Calu3 (cell line): Measurements from ENCODE around the gene PHF13. TPM values are rescaled to one million over a fixed set of nuclear protein-coding genes. Genes with fewer than 3 reads are reported as not detected.

Experiments used
- Bru-seq: library from RNA; stranded (reverse); fragments of 400-500 nt; gene quantifications from one replicate; lab custom pipeline; 2021; lab: Mats Ljungman, UMichigan
- BruChase-seq, 2 experiments: library from RNA; stranded (reverse); fragments of 400-500 nt; gene quantifications; one replicate each; lab custom pipeline; 2021; lab: Mats Ljungman, UMichigan
- BruUV-seq: library from RNA; stranded (reverse); fragments of 400-500 nt; replicated peaks from 2 replicates; lab custom pipeline; 2021; lab: Mats Ljungman, UMichigan
- CTCF ChIA-PET: fragments of 300-600 bp; sonication (Branson Sonifier 250); formaldehyde crosslinking; loops from one replicate; lab custom pipeline; 2022; ENCODE audit warnings: antibody characterized with exemption; lab: Charles Lee
- DNase-seq: peaks from one replicate; pipeline ENCODE4 v3.0.0; 2022
- H3K27ac Mint-ChIP-seq: one replicate; pipeline ENCODE4 v1.8.0; 2022; ENCODE audit warnings: mixed read lengths; ENCODE audit not compliant: unreplicated experiment
- H3K27me3 Mint-ChIP-seq: one replicate; pipeline ENCODE4 v1.8.0; 2022; ENCODE audit warnings: mixed read lengths; ENCODE audit not compliant: unreplicated experiment
- H3K36me3 Mint-ChIP-seq: one replicate; pipeline ENCODE4 v1.8.0; 2022; ENCODE audit warnings: mild to moderate bottlenecking, moderate library complexity, mixed read lengths; ENCODE audit not compliant: insufficient read depth, unreplicated experiment
- H3K4me1 Mint-ChIP-seq: one replicate; pipeline ENCODE4 v1.8.0; 2022; ENCODE audit warnings: mild to moderate bottlenecking, low read depth, mixed read lengths; ENCODE audit not compliant: unreplicated experiment
- H3K4me3 Mint-ChIP-seq: one replicate; pipeline ENCODE4 v1.8.0; 2022; ENCODE audit warnings: mild to moderate bottlenecking, low read depth, moderate library complexity, mixed read lengths; ENCODE audit not compliant: unreplicated experiment
- H3K9me3 Mint-ChIP-seq: one replicate; pipeline ENCODE4 v1.8.0; 2022; ENCODE audit warnings: low read depth, mixed read lengths; ENCODE audit not compliant: unreplicated experiment
- intact Hi-C: fragments of 100-400 bp; cut with micrococcal nuclease; formaldehyde crosslinking; loops from one replicate; pipeline ENCODE4 v1.10.0; 2022; ENCODE audit not compliant: unreplicated experiment
- long read RNA-seq: library from polyadenylated mRNA; stranded (forward); transcript quantifications from one replicate; pipeline ENCODE4 v2.0.0, GENCODE V29; 2022
- total RNA-seq: library from RNA; stranded (reverse); gene quantifications from 2 replicates; pipeline ENCODE4 v1.2.3, GENCODE V29; 2022
- TF ChIP-seq, protein P1 (sequence below): fragments of 200-600 bp; IDR thresholded peaks from one replicate; pipeline ENCODE4 v1.8.0; 2022; ENCODE audit warnings: antibody characterized with exemption; ENCODE audit not compliant: unreplicated experiment

The PHF13 gene
- 14.2 and 14.5 TPM in 2 replicates for total RNA-seq
- Bru-seq, nascent RNA, result percentile 70 among the genes with signal in this experiment
- percentile 66 among the genes with signal in this experiment for BruChase-seq, experiment 1, labeled RNA remaining after a 6-hour chase
- BruChase-seq, experiment 2, labeled RNA remaining after a 2-hour chase, result percentile 83 among the genes with signal in this experiment
- long read RNA-seq, transcript PHF13-201 (4 exons, 3,681 nt), result major isoform, 6 of 12 reads
- long read RNA-seq, partial matches to known transcripts, result 1 of 12 reads
- long read RNA-seq, other reads (novel, unspliced or antisense), result 5 of 12 reads

DNA sequence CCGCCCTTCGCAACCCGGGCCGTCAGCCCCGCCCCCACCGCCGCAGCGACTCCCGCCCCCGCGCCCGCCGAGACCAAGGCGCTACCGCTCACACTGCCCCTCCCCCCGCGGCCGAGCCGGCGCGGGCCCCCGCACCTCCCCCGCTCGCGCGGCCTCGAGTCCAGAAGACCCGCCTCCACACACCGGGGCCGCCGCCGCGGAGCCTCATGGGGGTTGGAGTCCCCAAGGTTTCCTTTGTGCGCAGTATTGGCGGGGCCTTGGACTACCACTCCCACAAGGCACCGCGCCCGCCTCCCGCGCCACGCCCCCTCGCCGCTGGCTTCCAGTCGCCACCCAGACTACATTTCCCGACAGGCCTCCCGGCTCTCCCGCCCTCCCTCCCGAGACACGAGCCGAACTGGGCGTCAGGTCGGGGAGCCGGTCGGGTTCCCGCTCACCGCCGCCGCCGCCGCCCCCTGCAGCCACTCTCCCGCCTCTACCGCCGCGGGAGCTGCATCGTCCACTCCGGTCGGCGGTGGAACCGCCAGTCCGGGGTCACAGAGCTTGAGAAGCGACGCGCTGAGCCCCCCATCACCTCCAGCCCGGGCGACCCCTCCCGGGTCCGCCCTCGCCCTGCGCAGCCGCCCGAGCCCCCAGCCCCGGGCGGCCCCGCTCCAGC lies at the start of gene PHF13:
PHF13 (plus strand) TSS at position 371 of the 658 bp plus-strand sequence. CDS start 336 bp downstream, outside the sequence.
- intact Hi-C loops, result no loop called here
- CTCF ChIA-PET, result interaction anchor here (0.6 kb wide), 1 partner anchor 351 kb away, joined by 3 read pairs; no protein-coding TSS in a partner anchor
- peak within 1 kb of the TSS; percentile 91 for H3K27ac Mint-ChIP-seq
- H3K4me1 Mint-ChIP-seq, result no peaks in the 10 kb centered on the region
- H3K27me3 Mint-ChIP-seq, result no peaks in the 10 kb centered on the region
- no peaks in the 10 kb centered on the region for H3K9me3 Mint-ChIP-seq
- BruUV-seq, result no TSS peak
- H3K36me3 Mint-ChIP-seq, result peaks cover 40% of the 10 kb centered on the region
- TF ChIP-seq, protein P1, sequence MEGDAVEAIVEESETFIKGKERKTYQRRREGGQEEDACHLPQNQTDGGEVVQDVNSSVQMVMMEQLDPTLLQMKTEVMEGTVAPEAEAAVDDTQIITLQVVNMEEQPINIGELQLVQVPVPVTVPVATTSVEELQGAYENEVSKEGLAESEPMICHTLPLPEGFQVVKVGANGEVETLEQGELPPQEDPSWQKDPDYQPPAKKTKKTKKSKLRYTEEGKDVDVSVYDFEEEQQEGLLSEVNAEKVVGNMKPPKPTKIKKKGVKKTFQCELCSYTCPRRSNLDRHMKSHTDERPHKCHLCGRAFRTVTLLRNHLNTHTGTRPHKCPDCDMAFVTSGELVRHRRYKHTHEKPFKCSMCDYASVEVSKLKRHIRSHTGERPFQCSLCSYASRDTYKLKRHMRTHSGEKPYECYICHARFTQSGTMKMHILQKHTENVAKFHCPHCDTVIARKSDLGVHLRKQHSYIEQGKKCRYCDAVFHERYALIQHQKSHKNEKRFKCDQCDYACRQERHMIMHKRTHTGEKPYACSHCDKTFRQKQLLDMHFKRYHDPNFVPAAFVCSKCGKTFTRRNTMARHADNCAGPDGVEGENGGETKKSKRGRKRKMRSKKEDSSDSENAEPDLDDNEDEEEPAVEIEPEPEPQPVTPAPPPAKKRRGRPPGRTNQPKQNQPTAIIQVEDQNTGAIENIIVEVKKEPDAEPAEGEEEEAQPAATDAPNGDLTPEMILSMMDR, result no peak
- peak within 1 kb of the TSS; percentile 93 for H3K4me3 Mint-ChIP-seq
- peak; percentile 98 for DNase-seq

DNA sequence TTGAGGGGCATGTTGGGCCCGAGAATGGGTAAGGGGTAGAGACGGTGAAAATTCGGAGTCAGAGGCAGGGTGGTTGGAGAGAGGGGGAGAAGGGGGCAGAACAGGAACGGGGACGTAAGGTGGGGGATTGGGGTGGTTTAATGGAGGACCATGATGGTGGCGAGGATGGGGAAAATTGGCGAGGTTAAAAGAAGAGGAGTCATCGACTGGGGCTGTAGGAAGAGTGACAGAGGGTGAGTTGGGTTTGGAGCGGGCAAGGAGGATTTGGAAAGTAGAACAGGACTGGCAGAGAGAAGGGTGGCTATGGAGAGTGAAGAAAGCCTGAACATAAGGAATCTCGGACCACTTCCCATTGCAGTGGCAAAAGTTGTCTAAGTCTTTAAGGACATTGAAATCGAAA lies 44.5 kb upstream of the PHF13 start:
- DNase-seq, result no peak
- Mint-ChIP-seq H3K36me3 (peaks cover 4% of the 10 kb centered on the region), H3K4me3 (no peak overlapping the region), H3K27ac (no peak overlapping the region), H3K9me3 (no peaks in the 10 kb centered on the region), H3K4me1 (no peaks in the 10 kb centered on the region), H3K27me3 (peaks cover 58% of the 10 kb centered on the region)
- intact Hi-C loops, result no loop called here
- CTCF ChIA-PET, result no interaction called here
- BruUV-seq, result no TSS peak
- TF ChIP-seq, protein P1, result no peak

DNA sequence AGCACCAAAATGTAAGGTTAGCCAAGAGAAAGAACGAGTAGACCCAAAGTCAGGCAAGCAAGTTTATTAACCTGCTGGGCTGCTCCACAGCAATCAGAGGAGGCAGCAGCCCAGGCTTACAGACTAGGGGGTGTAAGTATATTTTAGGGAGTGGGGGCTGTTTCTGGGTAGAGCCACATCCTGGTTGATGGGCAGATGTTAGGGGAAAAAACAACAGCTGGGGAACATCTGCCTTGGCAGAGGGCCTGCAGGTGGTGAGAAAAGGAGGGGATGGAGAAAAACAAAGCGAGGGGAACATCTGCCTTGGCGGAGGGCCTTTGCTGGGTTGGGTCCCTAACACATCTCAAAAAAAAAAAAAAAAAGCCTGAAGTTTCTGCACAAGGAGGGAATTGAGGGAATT lies 43.4 kb upstream of the PHF13 start:
- no TSS peak for BruUV-seq
- CTCF ChIA-PET, result no interaction called here
- no peaks in the 10 kb centered on the region for H3K9me3 Mint-ChIP-seq
- H3K27me3 Mint-ChIP-seq, result peaks cover 58% of the 10 kb centered on the region
- TF ChIP-seq, protein P1, result no peak
- no peaks in the 10 kb centered on the region for H3K4me1 Mint-ChIP-seq
- peaks cover 4% of the 10 kb centered on the region for H3K36me3 Mint-ChIP-seq
- intact Hi-C loops, result no loop called here
- H3K4me3 Mint-ChIP-seq, result no peak overlapping the region
- no peak overlapping the region for H3K27ac Mint-ChIP-seq
- no peak for DNase-seq

DNA sequence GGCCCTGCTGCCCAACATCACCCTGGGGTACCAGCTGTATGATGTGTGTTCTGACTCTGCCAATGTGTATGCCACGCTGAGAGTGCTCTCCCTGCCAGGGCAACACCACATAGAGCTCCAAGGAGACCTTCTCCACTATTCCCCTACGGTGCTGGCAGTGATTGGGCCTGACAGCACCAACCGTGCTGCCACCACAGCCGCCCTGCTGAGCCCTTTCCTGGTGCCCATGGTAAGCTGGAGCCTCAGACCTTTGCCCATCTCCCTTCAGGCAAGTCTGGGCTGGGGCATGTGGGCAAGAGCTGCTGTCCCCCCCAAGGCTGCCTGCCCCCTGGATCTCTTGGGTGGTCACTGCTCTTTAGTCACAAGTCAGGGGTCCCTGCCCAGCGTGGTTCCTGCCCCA lies 42.5 kb upstream of the PHF13 start:
- no peak overlapping the region for H3K27ac Mint-ChIP-seq
- DNase-seq, result no peak
- CTCF ChIA-PET, result no interaction called here
- H3K9me3 Mint-ChIP-seq, result no peaks in the 10 kb centered on the region
- H3K36me3 Mint-ChIP-seq, result peaks cover 4% of the 10 kb centered on the region
- peaks cover 58% of the 10 kb centered on the region for H3K27me3 Mint-ChIP-seq
- H3K4me3 Mint-ChIP-seq, result no peak overlapping the region
- intact Hi-C loops, result no loop called here
- no TSS peak for BruUV-seq
- TF ChIP-seq, protein P1, result no peak
- H3K4me1 Mint-ChIP-seq, result no peaks in the 10 kb centered on the region
